ENCODE results near the gene DSC2. TPM values are rescaled to one million over a fixed set of nuclear protein-coding genes. Genes with fewer than 3 reads are reported as not detected.
"Not testable (repeated sequence)": the region's sequence is repeated elsewhere in the genome, so short reads cannot be mapped to it uniquely, and the experiment has no call there.

Gene DSC2
- polyA plus RNA-seq, 1 of the 3 experiments (the other 2 are of a cell fraction), result not detected

DNA sequence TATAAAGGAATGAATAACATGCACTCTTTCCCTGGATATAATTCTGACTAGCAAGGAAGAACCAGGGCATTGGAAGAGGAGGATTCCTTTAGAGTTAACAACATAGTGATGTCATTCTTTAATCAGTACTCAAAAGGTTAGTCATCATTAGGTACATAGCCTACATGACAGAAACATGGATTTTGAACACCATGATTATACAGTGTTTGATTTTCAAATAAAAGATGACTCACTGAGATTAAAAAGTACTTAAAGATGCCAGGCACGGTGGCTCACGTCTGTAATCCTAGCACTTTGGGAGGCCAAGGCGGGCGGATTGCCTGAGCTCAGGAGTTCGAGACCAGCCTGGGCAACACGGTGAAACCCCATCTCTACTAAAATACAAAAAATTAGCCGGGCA lies 90.8 kb downstream of the DSC2 start:
- H3K4me1 ChIP-seq (ENCODE audit: control insufficient read depth in 1 of 2, insufficient read depth in 2 of 2, low read depth in 1 of 2, low read length in 1 of 2); H3K4me2 ChIP-seq; DNase-seq; H3K27me3 ChIP-seq (ENCODE audit: insufficient read depth); H3K9me3 ChIP-seq; H4K20me1 ChIP-seq (ENCODE audit: insufficient read depth); H3K79me2 ChIP-seq (ENCODE audit: insufficient read depth); H3K27ac ChIP-seq (ENCODE audit: low read depth in 2 of 2, low read length in 1 of 2); POLR2A ChIA-PET; H3K36me3 ChIP-seq (replicated peaks in 1 of 2; ENCODE audit: control insufficient read depth in 1 of 2, insufficient read depth in 2 of 2, low read length in 1 of 2); CTCF ChIA-PET; H3K9me2 ChIP-seq; H3F3A ChIP-seq (replicated peaks; ENCODE audit: insufficient read depth); H2AFZ ChIP-seq (ENCODE audit: low read depth); H3K9ac ChIP-seq; H3K4me3 ChIP-seq (ENCODE audit: low read depth in 2 of 2, low read length in 1 of 2): not testable (repeated sequence)
- WGBS (ENCODE audit: low lambda C conversion rate), result 0% methylated on average over 7 of the region's 7 CpGs
- 0 out of 2 replicates have a peak, but pooled peaks have one; percentile 7 for TF ChIP-seq JUND (IDR thresholded peaks at IDR 0.05)
- TF ChIP-seq FOSL2 (IDR thresholded peaks at IDR 0.05; ENCODE audit: borderline replicate concordance, low read depth), result peak; percentile 44; the same call in 1 of the 2 replicates

- H3K79me2 ChIP-seq (ENCODE audit: insufficient read depth), result no peaks in the 10 kb centered on the region
- no peak overlapping the region for H3K4me3 ChIP-seq (ENCODE audit: low read depth in 2 of 2, low read length in 1 of 2)
- CTCF ChIA-PET, result no interaction called here
- H3K36me3 ChIP-seq (replicated peaks in 1 of 2; ENCODE audit: control insufficient read depth in 1 of 2, insufficient read depth in 2 of 2, low read length in 1 of 2), result no peaks in the 10 kb centered on the region
- peaks cover 3% of the 10 kb centered on the region for H3F3A ChIP-seq (replicated peaks; ENCODE audit: insufficient read depth)
- no peak overlapping the region for H2AFZ ChIP-seq (ENCODE audit: low read depth)
- no peaks in the 10 kb centered on the region for H3K27me3 ChIP-seq (ENCODE audit: insufficient read depth)
- no peak overlapping the region for H3K9ac ChIP-seq
- no peak for TF ChIP-seq REST (IDR thresholded peaks at IDR 0.05; ENCODE audit: low read depth, low read length)
- TF ChIP-seq CTCF (IDR thresholded peaks at IDR 0.05), result no peak
- TF ChIP-seq, protein P1, sequence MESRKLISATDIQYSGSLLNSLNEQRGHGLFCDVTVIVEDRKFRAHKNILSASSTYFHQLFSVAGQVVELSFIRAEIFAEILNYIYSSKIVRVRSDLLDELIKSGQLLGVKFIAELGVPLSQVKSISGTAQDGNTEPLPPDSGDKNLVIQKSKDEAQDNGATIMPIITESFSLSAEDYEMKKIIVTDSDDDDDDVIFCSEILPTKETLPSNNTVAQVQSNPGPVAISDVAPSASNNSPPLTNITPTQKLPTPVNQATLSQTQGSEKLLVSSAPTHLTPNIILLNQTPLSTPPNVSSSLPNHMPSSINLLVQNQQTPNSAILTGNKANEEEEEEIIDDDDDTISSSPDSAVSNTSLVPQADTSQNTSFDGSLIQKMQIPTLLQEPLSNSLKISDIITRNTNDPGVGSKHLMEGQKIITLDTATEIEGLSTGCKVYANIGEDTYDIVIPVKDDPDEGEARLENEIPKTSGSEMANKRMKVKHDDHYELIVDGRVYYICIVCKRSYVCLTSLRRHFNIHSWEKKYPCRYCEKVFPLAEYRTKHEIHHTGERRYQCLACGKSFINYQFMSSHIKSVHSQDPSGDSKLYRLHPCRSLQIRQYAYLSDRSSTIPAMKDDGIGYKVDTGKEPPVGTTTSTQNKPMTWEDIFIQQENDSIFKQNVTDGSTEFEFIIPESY (IDR thresholded peaks at IDR 0.05; ENCODE audit: borderline replicate concordance, low read depth), result no peak
- no peak for TF ChIP-seq RAD21 (IDR thresholded peaks at IDR 0.05; ENCODE audit: low read length)
- TF ChIP-seq, protein P2, sequence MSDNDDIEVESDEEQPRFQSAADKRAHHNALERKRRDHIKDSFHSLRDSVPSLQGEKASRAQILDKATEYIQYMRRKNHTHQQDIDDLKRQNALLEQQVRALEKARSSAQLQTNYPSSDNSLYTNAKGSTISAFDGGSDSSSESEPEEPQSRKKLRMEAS (IDR thresholded peaks at IDR 0.05; ENCODE audit: low read depth), result no peak
- no peak for TF ChIP-seq TAF1 (IDR thresholded peaks at IDR 0.05; ENCODE audit: borderline replicate concordance, low read depth, low read length)
- no peak for TF ChIP-seq JUND (IDR thresholded peaks at IDR 0.05)
- no peak for TF ChIP-seq SIN3A (IDR thresholded peaks at IDR 0.05; ENCODE audit: borderline replicate concordance, low read depth, low read length)
- no peak for TF ChIP-seq RCOR1 (IDR thresholded peaks at IDR 0.05; ENCODE audit: low read length)
- TF ChIP-seq, protein P3, sequence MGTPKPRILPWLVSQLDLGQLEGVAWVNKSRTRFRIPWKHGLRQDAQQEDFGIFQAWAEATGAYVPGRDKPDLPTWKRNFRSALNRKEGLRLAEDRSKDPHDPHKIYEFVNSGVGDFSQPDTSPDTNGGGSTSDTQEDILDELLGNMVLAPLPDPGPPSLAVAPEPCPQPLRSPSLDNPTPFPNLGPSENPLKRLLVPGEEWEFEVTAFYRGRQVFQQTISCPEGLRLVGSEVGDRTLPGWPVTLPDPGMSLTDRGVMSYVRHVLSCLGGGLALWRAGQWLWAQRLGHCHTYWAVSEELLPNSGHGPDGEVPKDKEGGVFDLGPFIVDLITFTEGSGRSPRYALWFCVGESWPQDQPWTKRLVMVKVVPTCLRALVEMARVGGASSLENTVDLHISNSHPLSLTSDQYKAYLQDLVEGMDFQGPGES (IDR thresholded peaks at IDR 0.05; ENCODE audit: low read depth, low read length), result no peak
- TF ChIP-seq POLR2AphosphoS5 (IDR thresholded peaks at IDR 0.05; ENCODE audit: low read depth, low read length), result no peak
- TF ChIP-seq NFIC (IDR thresholded peaks at IDR 0.05; ENCODE audit: borderline replicate concordance), result no peak
- POLR2A ChIA-PET, result no interaction called here
- DNase-seq, result no peak
- no peaks in the 10 kb centered on the region for H3K4me1 ChIP-seq (ENCODE audit: control insufficient read depth in 1 of 2, insufficient read depth in 2 of 2, low read depth in 1 of 2, low read length in 1 of 2)
- no peak overlapping the region for H3K4me2 ChIP-seq
- no peak overlapping the region for H3K27ac ChIP-seq (ENCODE audit: low read depth in 2 of 2, low read length in 1 of 2)
- no peaks in the 10 kb centered on the region for H4K20me1 ChIP-seq (ENCODE audit: insufficient read depth)
- H3K9me2 ChIP-seq, result no peaks in the 10 kb centered on the region
- 10% methylated on average over 4 of the region's 4 CpGs for WGBS (ENCODE audit: low lambda C conversion rate)
- H3K9me3 ChIP-seq, result no peaks in the 10 kb centered on the region
Measured at GRCh38 chr18:31010601-31011000, 91.6 kb downstream of the DSC2 start.

Measured in SK-N-SH (cell line).